Activated B cell treated with CpG ODN at 0.5 μM for 24 hours (primary cell): ENCODE results near the gene PGAP3. TPM values are rescaled to one million over a fixed set of nuclear protein-coding genes. Genes with fewer than 3 reads are reported as not detected.

Experiments
- ATAC-seq: fragments of 200-7000 bp; cut with Tn5 transposase; one replicate; pipeline ENCODE4 v1.10.0; 2021; ENCODE audit warnings: low read depth, mild to moderate bottlenecking, moderate library complexity
- CTCF ChIA-PET: fragments of 350-600 bp; sonication (Branson Sonifier 250); formaldehyde crosslinking; loops from one replicate; lab custom pipeline; 2021; ENCODE audit warnings: antibody characterized with exemption; lab: Charles Lee
- POLR2A ChIA-PET: fragments of 350-600 bp; sonication (Branson Sonifier 250); formaldehyde crosslinking; loops from one replicate; lab custom pipeline; 2021; ENCODE audit warnings: antibody characterized with exemption; lab: Charles Lee
- DNase-seq: peaks from one replicate; pipeline ENCODE4 v3.0.0; 2022
- H3K27ac Mint-ChIP-seq: one replicate; pipeline ENCODE4 v1.8.0; 2020; ENCODE audit warnings: mixed read lengths
- H3K27me3 Mint-ChIP-seq: one replicate; pipeline ENCODE4 v1.8.0; 2021; ENCODE audit warnings: mixed read lengths
- H3K36me3 Mint-ChIP-seq: one replicate; pipeline ENCODE4 v1.8.0; 2021; ENCODE audit warnings: low read depth, mixed read lengths
- H3K4me1 Mint-ChIP-seq: one replicate; pipeline ENCODE4 v1.8.0; 2021; ENCODE audit warnings: mixed read lengths
- H3K4me3 Mint-ChIP-seq: one replicate; pipeline ENCODE4 v1.8.0; 2020; ENCODE audit warnings: mild to moderate bottlenecking, mixed read lengths
- H3K9me3 Mint-ChIP-seq: one replicate; pipeline ENCODE4 v1.8.0; 2020; ENCODE audit warnings: mixed read lengths
- intact Hi-C: fragments of 100-400 bp; cut with micrococcal nuclease; formaldehyde crosslinking; loops from one replicate; pipeline ENCODE4 v1.15.1; 2024
- total RNA-seq: library from RNA; stranded (reverse); gene quantifications from 2 replicates; pipeline ENCODE4 v1.2.3, GENCODE V29; 2022
- TF ChIP-seq, protein P1 (sequence below): fragments of 200-600 bp; IDR thresholded peaks from one replicate; pipeline ENCODE4 v1.8.0; 2022; ENCODE audit warnings: antibody characterized with exemption, mild to moderate bottlenecking

The PGAP3 gene
- total RNA-seq, 1 donor from 2014 or later, result 24.0 TPM

GRCh38 chr17:39732586-39732985 is 44.7 kb upstream of the PGAP3 start:
- no peaks in the 10 kb centered on the region for H3K9me3 Mint-ChIP-seq
- H3K27ac Mint-ChIP-seq, result no peak overlapping the region
- ATAC-seq (no peak), DNase-seq (no peak)
- H3K4me3 Mint-ChIP-seq, result peak overlapping the region; percentile 42
- ChIA-PET CTCF (interaction anchor here (3.6 kb wide), 1 partner anchor 111 kb away, joined by 29 read pairs; no protein-coding TSS in a partner anchor), POLR2A (interaction anchor here (0.7 to 2.5 kb wide), 3 partner anchors 23 to 446 kb away, joined by 3 to 9 read pairs (median 3); partner anchors contain the start of gene PSMD3)
- peaks cover 8% of the 10 kb centered on the region for H3K27me3 Mint-ChIP-seq
- TF ChIP-seq, protein P1, sequence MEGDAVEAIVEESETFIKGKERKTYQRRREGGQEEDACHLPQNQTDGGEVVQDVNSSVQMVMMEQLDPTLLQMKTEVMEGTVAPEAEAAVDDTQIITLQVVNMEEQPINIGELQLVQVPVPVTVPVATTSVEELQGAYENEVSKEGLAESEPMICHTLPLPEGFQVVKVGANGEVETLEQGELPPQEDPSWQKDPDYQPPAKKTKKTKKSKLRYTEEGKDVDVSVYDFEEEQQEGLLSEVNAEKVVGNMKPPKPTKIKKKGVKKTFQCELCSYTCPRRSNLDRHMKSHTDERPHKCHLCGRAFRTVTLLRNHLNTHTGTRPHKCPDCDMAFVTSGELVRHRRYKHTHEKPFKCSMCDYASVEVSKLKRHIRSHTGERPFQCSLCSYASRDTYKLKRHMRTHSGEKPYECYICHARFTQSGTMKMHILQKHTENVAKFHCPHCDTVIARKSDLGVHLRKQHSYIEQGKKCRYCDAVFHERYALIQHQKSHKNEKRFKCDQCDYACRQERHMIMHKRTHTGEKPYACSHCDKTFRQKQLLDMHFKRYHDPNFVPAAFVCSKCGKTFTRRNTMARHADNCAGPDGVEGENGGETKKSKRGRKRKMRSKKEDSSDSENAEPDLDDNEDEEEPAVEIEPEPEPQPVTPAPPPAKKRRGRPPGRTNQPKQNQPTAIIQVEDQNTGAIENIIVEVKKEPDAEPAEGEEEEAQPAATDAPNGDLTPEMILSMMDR, result no peak
- peaks cover 14% of the 10 kb centered on the region for H3K36me3 Mint-ChIP-seq
- intact Hi-C loops, result loop anchor here (5.0 kb wide), 1 partner anchor 65 kb away; the partner anchor contains the start of genes PNMT and TCAP
- peaks cover 19% of the 10 kb centered on the region for H3K4me1 Mint-ChIP-seq

- H3K9me3 Mint-ChIP-seq, result no peaks in the 10 kb centered on the region
- TF ChIP-seq, protein P1, result peak; percentile 64
- peaks cover 29% of the 10 kb centered on the region for H3K36me3 Mint-ChIP-seq
- DNase-seq (peak; percentile 99), ATAC-seq (peak; percentile 91)
- H3K4me1 Mint-ChIP-seq, result peaks cover 21% of the 10 kb centered on the region
- H3K4me3 Mint-ChIP-seq, result peak within 1 kb of the TSS; percentile 88
- ChIA-PET CTCF (interaction anchor here (0.6 to 3.6 kb wide), 20 partner anchors 8 to 250 kb away, joined by 3 to 29 read pairs (median 5); partner anchors contain the start of genes IKZF3, PGAP3, PNMT and PSMD3), POLR2A (interaction anchor here (0.5 to 3.1 kb wide), 41 partner anchors 9 to 531 kb away, joined by 3 to 39 read pairs (median 5); partner anchors contain the start of genes IKZF3, PGAP3, PNMT and PSMD3)
- H3K27me3 Mint-ChIP-seq, result no peaks in the 10 kb centered on the region
- intact Hi-C loops, result loop anchor here (1.0 to 5.0 kb wide), 9 partner anchors 24 to 250 kb away; partner anchors contain the start of genes IKZF3, PNMT, PSMD3 and STARD3
- H3K27ac Mint-ChIP-seq, result peak within 1 kb of the TSS; percentile 86
Observed at GRCh38 chr17:39730095-39730921, 42.5 kb upstream of the PGAP3 start, which contains the start of gene MIEN1. MIEN1 (minus strand) TSS chr17:39730532; CDS start chr17:39730495, 37 bp downstream.

- TF ChIP-seq, protein P1, result no peak
- no peaks in the 10 kb centered on the region for H3K27me3 Mint-ChIP-seq
- no peak for ATAC-seq
- no peaks in the 10 kb centered on the region for H3K9me3 Mint-ChIP-seq
- peak overlapping the region; percentile 88 for H3K4me3 Mint-ChIP-seq
- no peak for DNase-seq
- intact Hi-C loops, result no loop called here
- peaks cover 21% of the 10 kb centered on the region for H3K4me1 Mint-ChIP-seq
- CTCF ChIA-PET, result interaction anchor here (0.9 to 3.6 kb wide), 15 partner anchors 7 to 251 kb away, joined by 3 to 29 read pairs (median 6); partner anchors contain the start of genes PGAP3, PNMT and PSMD3
- POLR2A ChIA-PET, result interaction anchor here (0.5 to 3.1 kb wide), 33 partner anchors 20 to 530 kb away, joined by 3 to 39 read pairs (median 5); partner anchors contain the start of genes IKZF3, PGAP3 and PSMD3
- peaks cover 33% of the 10 kb centered on the region for H3K36me3 Mint-ChIP-seq
- H3K27ac Mint-ChIP-seq, result peak overlapping the region; percentile 86
Observed at GRCh38 chr17:39729280-39729851, 41.5 kb upstream of the PGAP3 start.

- CTCF ChIA-PET, result no interaction called here
- Mint-ChIP-seq H3K27ac (no peak overlapping the region), H3K27me3 (no peaks in the 10 kb centered on the region), H3K4me1 (peaks cover 21% of the 10 kb centered on the region), H3K9me3 (no peaks in the 10 kb centered on the region), H3K36me3 (peaks cover 33% of the 10 kb centered on the region), H3K4me3 (no peak overlapping the region)
- intact Hi-C loops, result no loop called here
- no peak for DNase-seq
- TF ChIP-seq, protein P1, result no peak
- no peak for ATAC-seq
- POLR2A ChIA-PET, result no interaction called here
Observed at GRCh38 chr17:39727556-39727955, 39.7 kb upstream of the PGAP3 start.
